NCI-H1417 treated with DMSO at 0.1 percent for 48 hours (cell line): ENCODE measurements around the gene MRPL17.
"Not testable (repeated sequence)": the region's sequence is repeated elsewhere in the genome, so short reads cannot be mapped to it uniquely, and the experiment has no call there.

Experiments
- DNase-seq: peaks from one replicate; lab custom pipeline; 2025; lab: John Stamatoyannopoulos, UW

The MRPL17 gene

DNA sequence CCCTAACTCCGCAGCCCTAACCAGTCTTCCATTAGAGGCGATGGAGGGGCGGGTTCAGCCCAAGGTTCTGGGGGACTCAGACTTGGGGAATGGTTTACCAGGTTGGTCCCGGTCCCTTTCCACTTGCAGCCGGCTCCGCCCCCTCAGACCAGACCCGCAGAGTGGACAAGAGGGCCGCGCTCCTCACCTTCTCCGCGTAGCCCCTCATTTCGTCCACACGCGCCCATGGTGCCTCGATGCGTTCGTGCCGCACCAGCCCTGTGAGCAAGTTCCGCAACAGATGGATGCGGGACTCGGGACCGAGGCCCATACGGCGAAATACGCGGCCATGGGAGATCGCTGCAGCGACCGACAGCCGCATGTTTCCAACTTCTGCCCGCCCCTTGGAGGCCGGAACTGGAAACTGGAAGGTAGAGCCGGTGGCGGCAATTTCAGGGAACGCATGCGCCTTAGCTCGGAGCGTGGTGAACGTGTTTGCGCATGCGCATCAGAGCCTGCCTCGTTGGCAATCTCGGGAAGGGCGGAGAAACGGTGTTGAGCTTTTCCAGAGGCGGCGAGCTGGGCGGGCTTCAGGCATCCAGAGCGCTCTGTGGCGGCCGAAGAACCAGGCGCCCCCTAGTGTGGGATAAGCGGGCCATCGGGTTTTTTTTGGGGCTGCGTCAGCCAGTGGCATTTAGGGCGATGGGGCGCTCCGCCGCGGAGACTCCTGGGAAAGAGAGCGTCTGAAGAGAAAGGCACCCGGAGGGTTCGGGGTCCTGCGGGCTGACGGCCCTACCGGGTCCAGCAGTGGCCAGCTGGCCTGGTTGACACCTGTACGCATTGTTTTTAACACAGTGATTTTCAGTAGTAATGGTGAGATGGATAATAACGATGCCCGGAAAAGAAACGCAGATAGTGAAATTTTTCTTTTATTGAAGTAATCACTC lies at the start of gene MRPL17:
Gene MRPL17 (minus strand): TSS at position 405 of the 926 bp plus-strand sequence. CDS start 44 bp downstream, at position 361.
- peak; percentile 94 for DNase-seq

DNA sequence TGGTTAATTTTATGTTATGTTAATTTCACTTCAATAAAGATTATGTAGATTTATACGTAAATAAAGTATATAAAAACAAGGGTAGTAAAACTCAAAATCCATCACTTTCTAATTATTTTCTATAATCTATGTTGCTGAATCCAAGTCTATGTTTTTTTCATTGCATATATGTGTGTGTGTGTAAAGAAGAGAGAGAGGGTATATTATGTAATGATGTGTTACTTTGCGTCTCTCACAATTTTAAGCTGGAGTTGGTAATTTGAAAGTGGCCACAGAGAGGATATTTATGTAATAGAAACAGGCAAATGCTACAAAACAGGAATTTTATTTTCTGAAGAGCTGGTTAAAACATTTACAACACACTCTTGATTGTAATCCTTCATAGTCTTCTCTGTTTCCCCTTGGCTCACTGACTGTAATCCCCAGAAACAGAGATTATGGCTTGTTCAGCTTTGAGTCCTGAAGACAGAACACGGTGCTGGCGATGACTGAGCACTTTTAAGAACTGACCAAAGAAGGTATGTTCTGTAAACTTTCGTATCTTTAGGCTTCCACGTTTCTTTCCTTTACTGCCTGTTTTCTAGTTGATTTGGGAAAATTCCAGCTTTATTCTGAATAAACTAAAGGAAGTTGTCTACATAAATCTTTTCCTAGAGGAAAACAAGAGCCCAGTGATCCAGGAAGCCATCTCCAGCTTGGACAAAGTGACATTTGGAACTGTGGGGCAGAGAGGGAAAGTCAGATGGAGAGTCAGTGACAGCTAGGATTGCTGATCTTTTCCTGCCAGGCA lies 45.0 kb upstream of the MRPL17 start:
- DNase-seq = no peak

DNA sequence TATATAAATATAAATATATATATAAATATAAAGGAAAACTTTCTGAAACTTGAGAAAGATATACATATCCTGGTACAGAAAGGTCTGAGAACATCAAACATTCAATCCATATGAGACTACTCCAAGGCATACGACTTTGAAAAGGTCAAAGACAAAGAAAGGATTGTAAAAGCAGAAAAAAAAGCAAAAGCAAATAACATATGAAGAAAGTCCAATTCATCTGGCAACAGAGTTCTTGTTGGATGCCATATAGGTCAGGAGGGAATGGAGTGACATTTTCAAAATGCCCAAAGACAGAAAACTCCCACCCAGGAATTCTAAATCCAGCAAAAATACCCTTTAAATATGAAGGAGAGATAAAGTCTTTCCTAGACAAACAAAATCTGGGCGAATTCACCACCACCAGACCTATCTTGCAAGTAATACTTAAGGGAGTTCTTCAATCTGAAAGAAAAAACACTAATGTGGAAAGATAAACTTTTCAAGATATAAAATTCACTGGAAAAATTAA lies 42.3 kb upstream of the MRPL17 start:
- DNase-seq = no peak

DNA sequence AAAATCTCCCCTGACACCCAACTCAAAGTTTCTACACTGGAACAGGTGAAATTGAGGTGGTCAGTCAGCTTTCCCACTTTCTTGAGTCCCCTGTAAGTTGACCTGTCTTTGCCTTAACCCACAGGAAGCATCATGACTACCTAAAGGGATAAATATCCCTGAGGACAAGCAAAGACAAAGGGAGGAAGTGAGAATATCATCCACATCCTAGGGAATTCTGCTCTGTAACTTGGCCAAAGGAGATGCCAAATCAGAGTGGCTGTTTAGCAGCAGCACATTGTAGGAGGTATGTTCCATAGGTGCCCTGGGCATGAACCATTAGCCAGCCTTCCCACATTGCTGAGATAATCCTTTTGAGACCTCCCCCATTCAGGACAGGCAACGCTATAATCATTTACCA lies 40.9 kb upstream of the MRPL17 start:
- no peak for DNase-seq

GRCh38 chr11:6721343-6721742 lies 38.2 kb upstream of the MRPL17 start:
- DNase-seq = no peak

DNA sequence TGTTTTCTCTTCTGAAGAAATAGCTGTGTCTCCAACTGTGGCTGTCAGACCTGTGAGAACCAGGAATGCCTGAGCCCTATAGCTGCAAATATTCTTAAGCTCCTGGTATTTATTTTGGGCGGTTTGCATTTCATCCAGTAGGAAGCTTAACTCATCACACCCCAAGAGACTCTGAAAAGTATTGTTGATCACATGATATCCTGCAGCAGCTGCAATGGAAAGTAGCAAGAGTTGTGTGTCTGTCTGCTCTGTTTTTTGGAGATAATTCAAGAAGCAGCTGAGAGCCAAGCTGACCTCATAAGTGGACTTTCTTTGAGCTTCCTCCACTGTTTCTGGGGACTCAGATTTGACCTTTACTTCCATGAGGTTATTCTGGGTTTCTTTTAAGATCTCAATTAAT lies 36.4 kb upstream of the MRPL17 start:
- no peak for DNase-seq

DNA sequence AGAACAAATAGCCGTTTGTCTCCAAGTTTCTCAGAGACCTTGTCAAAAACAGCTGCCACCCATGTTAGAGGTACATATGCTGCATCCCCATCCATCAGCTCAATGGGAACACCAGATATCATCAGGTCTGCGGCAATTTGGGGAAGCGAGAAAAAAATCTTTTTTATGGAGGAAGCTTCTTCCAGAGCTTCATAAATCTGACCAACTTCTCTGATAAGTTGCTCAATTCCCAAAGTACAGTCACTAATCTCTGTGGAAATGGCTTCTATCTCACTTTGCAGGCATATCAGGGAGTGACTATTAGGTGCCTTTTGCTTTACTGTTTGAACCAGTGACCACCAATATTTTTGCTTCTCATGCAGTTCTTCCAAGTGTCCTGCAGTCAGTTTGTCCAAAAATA lies 34.3 kb upstream of the MRPL17 start:
- DNase-seq = no peak

DNA sequence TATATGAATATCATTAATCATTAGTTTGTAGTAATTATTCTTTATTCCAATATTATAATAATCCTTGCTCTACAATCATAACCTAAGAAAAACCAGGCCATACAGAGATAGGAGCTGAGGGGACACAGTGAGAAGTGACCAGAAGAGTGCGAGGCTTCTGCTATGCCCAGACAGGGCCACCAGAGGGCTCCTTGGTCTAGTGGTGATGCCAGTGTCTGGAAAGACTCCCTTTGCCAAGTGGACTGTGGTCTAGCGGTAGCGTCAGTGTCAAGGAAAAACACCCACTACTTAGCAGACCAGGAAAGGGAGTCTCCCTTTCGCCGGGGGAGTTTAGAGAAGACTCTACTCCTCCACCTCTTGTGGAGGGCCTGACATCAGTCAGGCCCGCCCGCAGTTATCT lies 28.4 kb upstream of the MRPL17 start:
- not testable (repeated sequence) for DNase-seq

- no peak for DNase-seq
Measured at GRCh38 chr11:6708876-6709275, 25.7 kb upstream of the MRPL17 start.

- DNase-seq = no peak
Measured at GRCh38 chr11:6705905-6706535, 22.9 kb upstream of the MRPL17 start.

DNA sequence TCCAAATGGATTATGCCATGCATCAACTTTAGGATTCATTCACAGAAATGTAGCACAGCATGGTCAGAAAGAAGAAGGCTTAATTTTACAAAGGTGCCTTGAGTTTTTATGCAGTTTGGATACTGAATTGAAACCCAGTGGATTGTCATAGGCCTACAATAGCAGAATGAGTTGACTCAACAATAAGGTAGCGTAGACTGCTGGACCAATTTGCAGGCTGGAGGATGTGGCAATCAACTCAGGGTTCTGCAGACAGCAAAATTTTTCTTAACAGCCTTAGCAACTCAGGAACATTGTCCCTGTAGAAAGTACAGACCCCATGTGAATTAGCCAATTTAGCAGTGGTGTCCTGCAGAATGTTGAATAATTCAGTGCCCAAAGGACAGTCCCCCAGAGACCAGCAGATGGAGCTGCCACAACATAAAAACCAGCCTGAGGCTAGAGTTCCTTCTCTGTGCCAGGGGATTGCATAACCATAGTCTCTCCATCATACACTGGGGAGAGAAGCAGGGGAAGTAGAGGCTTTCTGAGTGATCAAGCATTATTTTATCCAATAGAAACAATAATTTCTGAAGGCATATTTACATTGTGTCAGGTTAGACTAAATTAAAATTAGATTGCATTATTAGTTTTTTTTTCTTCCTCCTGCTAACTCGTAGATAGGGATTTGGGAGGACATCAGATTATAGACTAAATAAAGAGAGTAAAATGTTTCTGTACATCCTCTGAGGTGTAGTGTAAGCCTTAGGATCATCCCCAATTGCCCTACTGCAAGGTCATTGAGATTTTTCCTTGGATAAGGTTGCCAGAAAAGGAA lies 20.3 kb upstream of the MRPL17 start:
- no peak for DNase-seq

DNA sequence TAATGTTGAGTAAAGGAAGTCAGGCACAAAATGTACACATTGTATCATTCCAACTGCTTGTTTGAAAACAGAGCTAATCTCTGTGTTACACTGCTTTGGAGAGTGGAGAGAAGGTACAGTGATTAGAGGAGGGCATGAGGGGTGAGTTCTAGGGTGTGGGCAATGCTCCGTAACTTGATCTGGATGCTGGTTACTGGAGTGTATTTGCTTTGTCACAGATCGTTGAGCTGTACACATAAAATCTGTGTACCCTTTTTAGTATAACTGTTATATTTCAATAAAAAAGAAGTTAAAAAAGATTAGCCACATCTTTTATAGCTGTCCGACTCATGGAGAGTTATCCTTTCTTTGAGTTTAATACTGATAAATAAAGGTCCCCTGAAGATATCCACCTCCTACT lies 18.8 kb upstream of the MRPL17 start:
- DNase-seq = not testable (repeated sequence)

GRCh38 chr11:6695377-6695776 lies 12.2 kb upstream of the MRPL17 start:
- no peak for DNase-seq

DNA sequence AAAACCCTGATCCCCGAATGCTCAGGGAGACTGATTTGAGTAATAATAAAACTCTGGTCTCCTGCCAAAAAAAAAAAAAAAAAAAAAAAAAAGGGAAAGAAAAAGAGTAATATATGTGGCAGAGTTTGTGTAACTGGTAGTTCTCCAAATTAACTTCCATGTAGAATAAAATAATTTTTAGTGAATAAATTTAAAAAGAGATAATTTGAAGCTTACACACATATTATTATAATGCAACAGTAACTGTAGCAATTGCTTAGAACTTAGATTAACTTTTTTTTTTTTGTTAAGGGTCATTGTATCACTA lies 11.0 kb upstream of the MRPL17 start:
- no peak for DNase-seq

DNA sequence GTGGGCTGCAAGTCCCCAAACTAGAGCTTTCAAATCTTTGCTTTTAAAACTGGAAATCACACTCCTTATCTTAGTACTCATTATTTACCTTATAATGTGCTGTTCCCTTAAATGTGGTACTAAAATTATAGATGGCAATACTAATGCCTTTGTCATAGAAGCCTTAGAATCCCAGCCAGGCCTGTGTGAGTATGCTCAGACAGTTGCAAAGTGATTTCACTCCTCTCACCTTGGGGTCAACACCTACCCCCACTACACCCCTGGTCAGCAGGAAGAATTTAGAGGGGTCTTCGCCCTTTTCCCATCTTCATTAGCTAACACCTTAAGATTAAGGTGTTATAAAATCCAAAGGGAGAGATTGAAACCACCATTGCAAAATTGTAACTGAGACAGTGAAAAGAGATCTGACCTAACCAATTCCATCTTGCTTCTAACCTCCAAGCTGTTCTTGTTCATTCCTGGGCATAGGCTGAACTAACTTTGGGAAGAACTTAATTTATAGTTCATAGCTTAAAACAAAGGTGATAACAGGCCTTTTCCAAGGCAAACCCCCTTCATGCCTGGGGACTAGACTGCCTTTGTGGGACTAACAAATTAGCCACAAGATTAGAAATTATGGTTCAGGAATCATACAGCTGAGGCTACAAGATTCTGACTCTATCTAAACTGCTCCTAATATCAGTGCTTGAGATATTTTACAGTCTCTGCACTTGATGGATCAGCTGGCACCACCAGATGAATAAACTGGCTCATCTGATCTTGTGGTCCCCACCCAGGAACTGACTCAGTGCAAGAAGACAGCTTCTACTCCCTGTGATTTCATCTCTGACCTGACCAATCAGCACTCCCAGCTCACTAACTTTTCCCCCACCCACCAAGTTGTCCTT lies 10.4 kb upstream of the MRPL17 start:
- no peak for DNase-seq

DNA sequence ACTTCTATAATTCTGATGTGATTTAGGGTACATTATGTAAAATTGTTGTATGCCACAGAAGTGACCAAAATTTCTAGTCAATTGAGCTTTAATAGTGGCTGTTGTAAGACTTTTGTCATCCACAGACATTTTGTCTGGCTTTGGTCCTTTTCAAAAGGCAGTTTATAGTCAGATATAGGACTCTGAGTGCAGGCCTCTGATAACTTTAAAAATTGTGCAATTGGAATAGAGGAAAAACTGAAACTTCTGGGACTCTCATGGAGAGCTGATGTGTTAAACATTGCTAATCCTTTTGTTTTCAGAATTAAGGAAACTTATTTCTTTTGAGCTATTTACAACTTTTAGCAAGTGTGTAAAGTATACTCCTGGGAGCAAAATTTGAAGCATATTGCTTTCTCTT lies 9.0 kb upstream of the MRPL17 start:
- DNase-seq = no peak

DNA sequence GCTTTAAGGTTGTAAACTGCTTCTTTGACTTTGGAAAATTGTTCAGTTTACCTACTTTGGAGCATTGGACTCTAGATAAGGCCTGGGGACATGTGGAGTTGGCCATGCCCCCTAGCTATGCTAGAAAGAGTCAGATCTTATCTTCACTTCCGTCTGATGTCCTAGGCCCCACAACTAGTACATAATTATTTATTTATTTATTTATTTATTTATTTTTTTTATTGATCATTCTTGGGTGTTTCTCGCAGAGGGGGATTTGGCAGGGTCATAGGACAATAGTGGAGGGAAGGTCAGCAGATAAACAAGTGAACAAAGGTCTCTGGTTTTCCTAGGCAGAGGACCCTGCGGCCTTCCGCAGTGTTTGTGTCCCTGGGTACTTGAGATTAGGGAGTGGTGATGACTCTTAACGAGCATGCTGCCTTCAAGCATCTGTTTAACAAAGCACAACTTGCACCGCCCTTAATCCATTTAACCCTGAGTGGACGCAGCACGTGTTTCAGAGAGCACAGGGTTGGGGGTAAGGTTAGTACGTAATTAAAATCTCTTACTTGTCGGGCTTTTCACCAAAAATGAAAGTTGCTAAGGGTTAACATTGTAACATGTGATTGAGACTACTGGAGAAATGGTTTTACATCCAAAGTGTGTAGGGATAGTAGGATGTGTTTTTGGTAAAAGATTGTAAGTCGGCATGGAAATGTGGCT lies 7.4 kb upstream of the MRPL17 start:
- DNase-seq = not testable (repeated sequence)

GRCh38 chr11:6687876-6688275 lies 4.7 kb upstream of the MRPL17 start:
- no peak for DNase-seq

GRCh38 chr11:6686006-6686405 lies 2.9 kb upstream of the MRPL17 start:
- DNase-seq = no peak

DNA sequence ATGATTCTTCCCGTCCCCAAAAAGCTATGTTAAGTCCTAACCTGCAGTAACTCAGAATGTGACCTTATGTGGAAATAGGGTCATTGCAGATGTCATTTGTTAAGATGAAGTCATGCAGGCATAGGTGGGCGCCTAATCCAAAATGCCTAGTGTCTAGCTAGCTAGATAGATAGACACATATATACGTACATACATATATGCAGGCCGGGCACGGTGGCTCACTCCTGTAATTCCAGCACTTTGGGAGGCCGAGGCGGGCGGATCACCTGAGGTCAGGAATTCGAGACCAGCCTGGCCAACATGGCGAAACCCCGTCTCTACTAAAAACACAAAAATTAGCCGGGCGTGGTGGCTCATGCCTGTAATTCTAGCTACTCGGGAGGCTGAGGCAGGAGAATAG lies 928 bp upstream of the MRPL17 start:
- not testable (repeated sequence) for DNase-seq
